ENCODE measurements around the gene RNF114. TPM values are rescaled to one million over a fixed set of nuclear protein-coding genes. Genes with fewer than 3 reads are reported as not detected.

The RNF114 gene
- total RNA-seq, 1 experiment from 2014 or later = 133 TPM

- DNase-seq (ENCODE audit: low spot score) = no peak
These were observed 31.6 kb upstream of the RNF114 start for GRCh38 chr20:49904440-49905214.

DNA sequence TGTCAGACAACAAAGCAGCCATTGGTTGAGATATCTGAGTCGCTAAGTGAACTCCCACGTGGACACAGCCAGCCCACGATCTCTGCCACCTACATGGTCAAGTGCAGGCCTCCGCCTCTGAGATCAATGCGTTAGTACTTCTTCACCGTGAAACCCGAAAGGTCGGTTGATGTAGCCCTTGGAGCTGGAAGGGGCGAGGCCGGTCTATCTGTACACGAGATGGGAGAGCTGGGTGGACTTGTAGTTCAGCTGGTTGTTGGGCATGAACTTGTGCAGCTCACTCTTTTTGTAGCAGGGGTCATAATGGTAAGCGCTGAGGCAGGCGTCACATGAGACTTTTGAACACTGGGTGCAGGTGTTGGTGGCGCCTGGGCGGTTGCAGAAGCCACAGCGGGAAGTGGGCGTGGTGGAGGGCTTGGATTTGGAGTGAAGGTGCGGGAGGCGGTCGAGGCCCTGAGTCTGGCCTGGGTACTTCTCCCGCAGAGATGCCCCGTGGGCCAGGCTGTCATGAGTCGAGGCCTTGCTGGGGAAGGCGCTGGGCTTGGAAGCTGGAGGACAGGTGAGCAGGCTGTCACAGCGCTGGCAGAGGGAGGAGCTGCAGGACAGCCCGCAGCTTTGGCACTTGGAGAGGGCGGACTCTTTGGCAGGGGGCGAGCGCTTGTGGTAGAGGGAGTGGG lies 30.6 kb upstream of the RNF114 start:
- no peak for DNase-seq (ENCODE audit: low spot score)

DNA sequence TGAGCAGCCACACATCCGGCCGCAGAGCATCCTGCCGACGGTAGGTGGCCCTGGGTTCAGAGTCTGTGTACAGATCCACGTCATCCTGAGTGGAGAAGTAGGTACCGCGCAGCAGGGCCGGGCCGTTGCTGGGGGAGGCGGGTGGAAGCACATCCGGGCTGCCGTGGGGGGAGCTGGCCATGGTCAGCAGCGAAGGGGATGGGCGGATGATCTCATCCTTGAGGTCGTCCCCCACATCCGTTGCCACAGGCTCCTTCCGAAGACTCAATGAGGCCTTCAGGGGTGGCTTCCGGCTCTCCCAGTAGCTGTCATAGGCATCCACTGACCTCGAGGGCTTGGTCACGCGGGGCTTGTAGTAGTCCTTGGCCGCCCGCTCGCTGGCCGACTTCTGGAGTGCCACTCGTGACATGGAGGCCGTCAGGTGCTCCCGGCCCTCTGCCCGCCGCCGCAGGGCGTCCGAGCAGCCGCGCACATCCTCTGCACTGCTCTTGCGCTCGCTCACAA lies 30.0 kb upstream of the RNF114 start:
- DNase-seq (ENCODE audit: low spot score) = no peak

DNA sequence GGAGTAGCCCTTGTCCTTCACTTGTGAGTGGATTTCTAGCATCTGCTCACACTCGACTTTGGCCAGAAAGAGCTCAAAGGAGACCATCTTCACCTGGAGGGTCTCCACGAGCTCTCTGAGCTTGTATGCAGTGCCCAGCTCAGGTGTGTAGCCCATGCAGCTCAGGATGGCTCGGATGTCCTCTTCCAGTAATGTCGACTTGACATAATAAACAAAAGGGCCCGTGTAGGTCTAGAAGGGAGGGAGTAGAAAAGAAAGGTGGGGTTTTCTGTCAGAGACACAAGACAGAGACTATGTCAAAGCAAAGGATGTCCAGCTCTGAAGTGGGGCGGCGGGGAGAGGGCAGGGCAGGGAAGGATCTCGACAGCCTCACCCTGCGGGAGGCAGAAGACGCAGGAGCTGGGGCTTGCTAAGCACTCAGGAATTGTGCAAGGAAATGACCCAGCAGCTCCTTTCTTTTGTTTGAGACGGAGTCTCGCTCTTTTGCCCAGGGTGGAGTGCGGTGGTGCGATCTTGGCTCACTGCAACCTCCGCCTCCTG lies 29.5 kb upstream of the RNF114 start:
- no peak for DNase-seq (ENCODE audit: low spot score)

GRCh38 chr20:49907405-49908257 lies 28.6 kb upstream of the RNF114 start:
- no peak for DNase-seq (ENCODE audit: low spot score)

DNA sequence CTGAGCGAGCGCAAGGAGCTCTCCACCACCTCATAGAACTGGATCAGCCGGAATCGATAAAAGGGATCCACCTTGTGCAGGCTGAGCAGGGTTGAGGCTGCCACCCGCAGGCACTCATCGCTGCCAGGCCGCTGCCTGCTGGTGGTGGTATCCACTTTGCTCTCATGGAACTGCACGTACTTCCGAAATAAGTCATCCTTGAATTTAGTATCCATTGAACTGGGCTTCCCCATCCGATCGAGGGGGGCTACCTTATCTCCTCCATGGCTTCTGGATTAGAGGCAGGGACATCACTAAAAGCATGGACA lies 28.0 kb upstream of the RNF114 start:
- no peak for DNase-seq (ENCODE audit: low spot score)

DNA sequence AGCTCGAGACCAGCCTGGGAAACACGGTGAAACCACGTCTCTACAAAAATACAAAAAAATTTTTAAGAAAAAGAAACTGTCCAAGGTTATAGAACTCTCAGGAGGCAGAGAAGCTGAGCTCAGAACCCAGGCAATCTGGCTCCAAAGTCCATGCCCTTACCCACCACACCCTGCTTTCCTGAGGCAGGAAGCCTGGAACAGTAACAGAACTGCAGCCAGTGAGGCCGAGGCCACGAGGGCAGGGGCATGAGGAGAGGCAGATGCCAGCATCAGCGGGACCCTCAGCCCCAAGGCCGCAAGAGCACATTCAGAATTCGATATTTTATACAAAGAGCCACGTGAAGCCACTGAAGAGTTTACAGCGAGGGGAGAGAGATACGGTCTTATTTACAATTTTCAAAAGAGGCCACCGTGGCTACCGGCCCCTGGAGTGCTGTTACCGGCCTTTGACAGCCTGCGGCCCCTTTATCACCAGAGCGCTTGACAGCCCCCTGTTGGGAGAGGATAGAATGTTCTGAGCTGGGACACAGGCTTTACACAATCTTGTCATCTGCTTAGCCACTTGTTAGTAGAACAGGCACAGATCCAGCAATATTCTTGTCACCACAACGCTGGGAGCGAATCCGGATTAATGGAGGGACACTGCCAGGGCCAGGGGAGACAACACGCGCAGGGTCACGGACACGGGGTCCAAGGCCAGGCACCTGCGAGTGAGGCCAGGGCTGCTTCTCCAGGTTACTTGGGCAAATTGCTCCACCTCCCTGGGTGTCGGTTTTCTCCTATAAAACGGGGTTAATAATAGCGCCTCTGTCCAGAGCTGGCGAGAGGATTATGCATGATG lies 26.5 kb upstream of the RNF114 start:
- DNase-seq (ENCODE audit: low spot score) = no peak

- DNase-seq (ENCODE audit: low spot score) = no peak
These were observed 25.9 kb upstream of the RNF114 start for GRCh38 chr20:49910340-49910706.

DNA sequence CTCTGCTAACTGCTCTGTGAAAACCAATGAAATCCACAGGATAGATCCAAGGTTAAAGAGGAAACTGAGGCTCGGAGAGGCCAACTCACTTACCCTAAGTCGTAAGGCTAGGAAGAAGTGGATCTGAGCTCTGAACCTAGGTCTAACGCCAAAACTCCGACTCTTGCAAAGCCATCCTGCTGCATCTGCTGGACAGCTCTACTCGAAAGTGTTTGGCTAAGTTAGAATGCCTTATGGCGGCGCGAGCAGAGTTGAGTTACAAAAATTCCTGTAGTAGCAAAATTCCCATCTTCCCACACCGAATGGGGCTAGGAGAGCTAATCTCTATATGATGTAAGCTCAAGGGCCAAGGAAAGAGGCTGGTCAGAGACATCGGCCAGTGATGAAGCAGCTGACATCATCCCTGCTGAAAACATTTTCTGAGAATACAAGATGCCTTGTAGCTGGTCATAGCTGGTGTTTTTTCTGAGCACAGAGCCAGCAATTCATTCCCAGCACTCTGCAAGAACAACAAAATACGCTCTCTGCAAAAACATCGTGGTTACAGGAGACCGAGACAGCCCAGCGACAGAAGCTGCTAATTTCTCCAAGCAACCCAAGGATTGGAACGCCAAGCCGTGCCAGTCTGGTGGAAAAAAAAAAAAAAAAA lies 22.7 kb upstream of the RNF114 start:
- DNase-seq (ENCODE audit: low spot score) = no peak

DNA sequence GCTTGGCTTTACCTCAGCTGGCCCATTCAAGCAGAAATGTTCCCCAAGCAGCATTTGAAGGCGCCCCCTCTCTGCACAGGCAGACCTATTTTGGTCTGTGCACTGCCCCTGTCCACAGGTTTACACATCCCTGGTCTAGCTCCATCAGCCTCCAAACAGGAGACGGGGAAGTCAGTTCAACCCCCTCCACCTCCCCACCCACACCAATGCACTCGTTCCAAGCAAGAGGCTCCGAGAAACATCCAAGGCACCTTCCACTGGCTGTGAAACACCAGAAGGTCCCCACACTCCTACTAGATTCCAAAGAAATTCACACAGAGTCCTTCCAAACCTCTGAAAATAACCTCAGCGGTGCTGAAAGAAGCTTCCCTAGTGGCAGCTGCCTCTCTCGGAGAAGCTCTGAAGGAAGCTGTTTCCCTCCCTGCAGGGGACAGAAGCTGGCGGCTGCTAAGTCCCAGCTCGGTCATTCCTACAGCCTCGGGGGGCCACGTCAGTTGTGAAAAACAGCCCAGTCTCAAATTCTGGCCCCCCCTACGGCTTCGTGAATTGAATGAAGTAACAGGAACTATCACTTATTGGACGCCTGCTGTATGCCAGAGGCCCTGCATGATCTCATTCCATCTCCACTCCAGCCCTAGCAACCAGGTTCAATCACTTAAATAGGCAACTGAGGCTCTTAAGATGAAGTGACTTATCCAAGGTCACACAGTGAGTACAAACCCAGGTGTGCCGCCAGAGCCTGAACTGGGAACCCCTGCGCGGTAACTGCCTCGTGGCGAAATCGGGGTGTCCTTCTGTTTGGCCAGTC lies 21.7 kb upstream of the RNF114 start:
- no peak for DNase-seq (ENCODE audit: low spot score)

DNA sequence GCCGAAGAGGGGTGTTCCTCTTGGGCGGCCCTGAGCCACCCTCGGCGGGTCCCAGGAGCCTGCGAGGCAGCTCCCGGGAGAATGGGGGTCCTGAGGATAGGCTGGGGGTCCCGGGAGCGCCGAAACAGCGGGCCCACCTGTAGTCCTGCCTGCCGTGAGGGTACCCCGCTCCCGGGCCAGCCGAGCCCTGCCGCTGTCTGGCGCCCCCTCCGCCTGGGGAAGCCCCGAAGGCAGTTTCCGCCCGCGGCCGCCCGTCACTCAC lies 21.1 kb upstream of the RNF114 start:
- no peak for DNase-seq (ENCODE audit: low spot score)

- DNase-seq (ENCODE audit: low spot score) = peak; percentile 92
These were observed 20.6 kb upstream of the RNF114 start, which contains the start of gene SPATA2 for GRCh38 chr20:49915380-49916145. SPATA2 (minus strand) TSS chr20:49915529; CDS start chr20:49908490, 7,039 bp downstream.

- peak; percentile 42 for DNase-seq (ENCODE audit: low spot score)
These were observed 19.8 kb upstream of the RNF114 start for GRCh38 chr20:49916146-49917002.

- no peak for DNase-seq (ENCODE audit: low spot score)
These were observed 17.8 kb upstream of the RNF114 start for GRCh38 chr20:49918446-49918845.

DNA sequence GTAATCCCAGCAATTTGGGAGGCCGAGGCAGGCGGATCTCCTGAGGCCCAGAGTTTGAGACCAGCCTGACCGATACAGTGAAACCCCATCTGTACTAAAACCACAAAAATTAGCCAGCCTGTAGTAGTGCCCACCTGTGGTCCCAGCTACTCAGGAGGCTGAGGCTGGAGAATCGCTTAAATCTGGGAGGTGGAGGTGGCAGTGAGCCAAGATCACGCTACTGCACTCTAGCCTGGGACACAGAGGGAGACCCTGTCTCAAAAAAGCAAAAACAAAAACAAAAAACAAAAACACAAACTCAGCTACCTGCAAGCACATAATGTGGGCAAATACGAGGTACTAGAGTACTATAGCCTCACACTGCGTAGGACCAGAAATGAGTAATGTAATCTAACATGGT lies 17.2 kb upstream of the RNF114 start:
- DNase-seq (ENCODE audit: low spot score) = no peak

DNA sequence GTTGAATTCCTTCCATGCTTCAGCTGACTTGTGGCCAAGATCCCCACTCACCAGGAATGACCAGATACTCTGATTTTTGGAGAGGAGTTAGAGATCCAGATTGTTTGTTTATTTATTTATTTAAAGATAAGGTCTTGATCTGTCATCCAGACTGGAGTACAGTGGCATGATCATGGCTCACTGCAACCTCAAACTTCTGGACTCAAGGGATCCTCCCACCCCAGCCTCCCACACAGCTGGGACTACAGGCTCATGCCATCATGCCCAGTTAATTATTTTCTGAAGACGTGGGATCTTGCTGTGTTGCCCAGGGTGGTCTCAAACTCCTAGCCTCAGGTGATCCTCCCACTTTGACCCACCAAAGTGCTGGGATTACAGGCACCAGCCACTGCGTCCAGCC lies 16.7 kb upstream of the RNF114 start:
- DNase-seq (ENCODE audit: low spot score) = no peak

DNA sequence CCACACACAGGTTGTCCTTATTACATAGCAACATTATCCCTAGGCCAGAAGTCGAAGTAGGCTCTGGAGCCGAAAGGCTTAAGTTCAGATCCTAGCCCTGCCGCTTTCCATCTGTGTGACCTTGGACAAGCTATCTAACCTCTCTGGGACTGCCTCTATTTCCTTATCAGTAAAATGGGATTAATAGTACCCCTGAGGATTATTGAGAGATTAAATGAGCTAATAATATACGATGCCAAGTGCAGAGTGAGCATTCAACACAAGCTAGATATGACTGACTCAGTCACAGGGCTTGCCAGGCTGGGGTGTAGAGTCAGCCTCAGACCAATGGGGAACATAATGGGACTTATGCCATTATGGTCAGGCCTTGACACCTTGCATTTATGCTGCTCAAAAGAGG lies 11.9 kb upstream of the RNF114 start:
- no peak for DNase-seq (ENCODE audit: low spot score)

DNA sequence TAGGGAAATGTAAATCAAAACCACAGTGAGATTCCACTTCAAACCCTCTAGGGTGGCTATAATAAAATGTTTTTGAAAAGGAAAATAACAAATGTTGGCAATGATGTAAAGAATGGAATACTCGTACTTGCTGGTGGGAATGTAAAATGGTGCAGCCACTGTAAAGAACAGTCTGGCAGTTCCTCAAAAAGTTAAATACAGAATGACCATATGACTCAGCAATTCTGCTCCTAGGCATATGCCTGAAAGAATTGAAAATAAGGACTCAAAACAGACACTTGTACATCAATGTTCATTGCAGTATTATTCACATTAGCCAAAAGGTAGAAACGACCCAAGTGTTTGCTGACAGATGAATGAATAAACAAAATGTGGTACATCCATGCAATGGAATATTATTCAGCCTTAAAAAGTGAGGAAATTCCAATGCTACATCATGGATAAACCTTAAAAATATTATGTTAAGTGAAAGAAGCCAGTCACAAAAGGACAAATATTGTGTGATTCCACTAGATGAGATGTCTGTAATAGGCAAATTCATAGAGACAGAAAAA lies 10.2 kb upstream of the RNF114 start:
- DNase-seq (ENCODE audit: low spot score) = no peak
